ENCODE data around the gene KDM6B.
A peak's percentile ranks its signal among the peaks of the same experiment; 100 is the strongest.

KDM6B gene

DNA sequence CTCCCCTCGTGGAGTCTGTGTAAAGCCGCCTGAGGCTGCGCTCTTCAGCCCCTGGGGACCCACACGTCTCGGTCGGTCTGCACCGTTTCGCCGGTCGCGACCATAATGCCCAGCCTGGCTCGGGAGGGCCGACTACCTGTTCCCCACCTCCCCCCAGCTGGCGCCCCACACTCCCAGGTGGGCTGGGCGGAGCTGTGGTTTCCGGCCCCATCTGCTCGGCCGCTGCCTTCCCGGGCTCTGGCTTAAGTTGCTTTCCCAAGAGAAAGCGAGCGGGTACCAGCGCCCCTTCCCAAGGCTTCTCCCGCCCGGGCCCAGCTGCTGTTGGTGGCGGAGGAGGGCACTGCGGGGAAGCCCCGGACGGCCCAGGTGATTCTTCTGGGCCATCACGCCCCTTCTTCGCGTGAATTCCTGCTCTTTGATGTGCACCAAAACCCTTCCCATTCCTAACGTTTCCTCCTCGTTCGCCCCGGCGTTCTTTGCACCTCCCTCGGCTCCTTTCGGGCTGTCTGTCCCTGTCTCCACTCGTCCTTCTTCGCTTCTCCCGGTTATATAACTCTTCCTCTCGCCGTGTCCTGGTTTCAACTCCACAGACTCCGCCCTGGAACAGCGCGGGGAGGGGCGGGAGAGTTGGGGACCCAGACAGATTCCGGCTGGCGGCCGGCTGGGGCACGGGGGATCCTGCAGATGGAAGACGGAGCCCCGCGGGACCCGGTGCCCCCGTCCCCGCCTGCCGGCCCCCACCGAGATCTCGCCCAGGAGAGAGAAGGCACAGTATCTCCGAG, 2.0 kb downstream of the KDM6B start (continued):
- TF ChIP-seq, protein P1, sequence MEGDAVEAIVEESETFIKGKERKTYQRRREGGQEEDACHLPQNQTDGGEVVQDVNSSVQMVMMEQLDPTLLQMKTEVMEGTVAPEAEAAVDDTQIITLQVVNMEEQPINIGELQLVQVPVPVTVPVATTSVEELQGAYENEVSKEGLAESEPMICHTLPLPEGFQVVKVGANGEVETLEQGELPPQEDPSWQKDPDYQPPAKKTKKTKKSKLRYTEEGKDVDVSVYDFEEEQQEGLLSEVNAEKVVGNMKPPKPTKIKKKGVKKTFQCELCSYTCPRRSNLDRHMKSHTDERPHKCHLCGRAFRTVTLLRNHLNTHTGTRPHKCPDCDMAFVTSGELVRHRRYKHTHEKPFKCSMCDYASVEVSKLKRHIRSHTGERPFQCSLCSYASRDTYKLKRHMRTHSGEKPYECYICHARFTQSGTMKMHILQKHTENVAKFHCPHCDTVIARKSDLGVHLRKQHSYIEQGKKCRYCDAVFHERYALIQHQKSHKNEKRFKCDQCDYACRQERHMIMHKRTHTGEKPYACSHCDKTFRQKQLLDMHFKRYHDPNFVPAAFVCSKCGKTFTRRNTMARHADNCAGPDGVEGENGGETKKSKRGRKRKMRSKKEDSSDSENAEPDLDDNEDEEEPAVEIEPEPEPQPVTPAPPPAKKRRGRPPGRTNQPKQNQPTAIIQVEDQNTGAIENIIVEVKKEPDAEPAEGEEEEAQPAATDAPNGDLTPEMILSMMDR (tag by site-specific recombination; IDR thresholded peaks at IDR 0.05): peak; percentile 61
- TF ChIP-seq ZNF391 (tag by site-specific recombination; IDR thresholded peaks at IDR 0.05; ENCODE audit: borderline replicate concordance, low read depth) (0 out of 2 replicates have a peak, but pooled peaks have one; percentile 67), ZNF76 (tag by site-specific recombination; IDR thresholded peaks at IDR 0.05; ENCODE audit: borderline replicate concordance, low read depth) (peak; percentile 61; the same call in 1 of the 2 replicates), RBAK (tag by site-specific recombination; IDR thresholded peaks at IDR 0.05) (no peak), ZNF366 (tag by site-specific recombination; conservative IDR thresholded peaks at IDR 0.05) (peak; percentile 62), ZNF133 (tag by site-specific recombination; IDR thresholded peaks at IDR 0.05) (no peak), ZEB2 (tag by site-specific recombination; IDR thresholded peaks at IDR 0.05) (peak; percentile 79), ZNF202 (tag by site-specific recombination; IDR thresholded peaks at IDR 0.05; ENCODE audit: borderline replicate concordance) (no peak), GLIS1 (tag by site-specific recombination; IDR thresholded peaks at IDR 0.05) (peak; percentile 63), ZNF510 (tag by site-specific recombination; IDR thresholded peaks at IDR 0.05; ENCODE audit: insufficient replicate concordance) (no peak), ZNF292 (tag by site-specific recombination; IDR thresholded peaks at IDR 0.05; ENCODE audit: borderline replicate concordance, low read depth) (no peak), SCRT1 (tag by site-specific recombination; IDR thresholded peaks at IDR 0.05; ENCODE audit: borderline replicate concordance) (peak; percentile 62), ZNF324 (tag by site-specific recombination; IDR thresholded peaks at IDR 0.05) (peak; percentile 75; the same call in 1 of the 2 replicates), ZNF768 (tag by site-specific recombination; IDR thresholded peaks at IDR 0.05) (no peak)
- TF ChIP-seq, protein P2, sequence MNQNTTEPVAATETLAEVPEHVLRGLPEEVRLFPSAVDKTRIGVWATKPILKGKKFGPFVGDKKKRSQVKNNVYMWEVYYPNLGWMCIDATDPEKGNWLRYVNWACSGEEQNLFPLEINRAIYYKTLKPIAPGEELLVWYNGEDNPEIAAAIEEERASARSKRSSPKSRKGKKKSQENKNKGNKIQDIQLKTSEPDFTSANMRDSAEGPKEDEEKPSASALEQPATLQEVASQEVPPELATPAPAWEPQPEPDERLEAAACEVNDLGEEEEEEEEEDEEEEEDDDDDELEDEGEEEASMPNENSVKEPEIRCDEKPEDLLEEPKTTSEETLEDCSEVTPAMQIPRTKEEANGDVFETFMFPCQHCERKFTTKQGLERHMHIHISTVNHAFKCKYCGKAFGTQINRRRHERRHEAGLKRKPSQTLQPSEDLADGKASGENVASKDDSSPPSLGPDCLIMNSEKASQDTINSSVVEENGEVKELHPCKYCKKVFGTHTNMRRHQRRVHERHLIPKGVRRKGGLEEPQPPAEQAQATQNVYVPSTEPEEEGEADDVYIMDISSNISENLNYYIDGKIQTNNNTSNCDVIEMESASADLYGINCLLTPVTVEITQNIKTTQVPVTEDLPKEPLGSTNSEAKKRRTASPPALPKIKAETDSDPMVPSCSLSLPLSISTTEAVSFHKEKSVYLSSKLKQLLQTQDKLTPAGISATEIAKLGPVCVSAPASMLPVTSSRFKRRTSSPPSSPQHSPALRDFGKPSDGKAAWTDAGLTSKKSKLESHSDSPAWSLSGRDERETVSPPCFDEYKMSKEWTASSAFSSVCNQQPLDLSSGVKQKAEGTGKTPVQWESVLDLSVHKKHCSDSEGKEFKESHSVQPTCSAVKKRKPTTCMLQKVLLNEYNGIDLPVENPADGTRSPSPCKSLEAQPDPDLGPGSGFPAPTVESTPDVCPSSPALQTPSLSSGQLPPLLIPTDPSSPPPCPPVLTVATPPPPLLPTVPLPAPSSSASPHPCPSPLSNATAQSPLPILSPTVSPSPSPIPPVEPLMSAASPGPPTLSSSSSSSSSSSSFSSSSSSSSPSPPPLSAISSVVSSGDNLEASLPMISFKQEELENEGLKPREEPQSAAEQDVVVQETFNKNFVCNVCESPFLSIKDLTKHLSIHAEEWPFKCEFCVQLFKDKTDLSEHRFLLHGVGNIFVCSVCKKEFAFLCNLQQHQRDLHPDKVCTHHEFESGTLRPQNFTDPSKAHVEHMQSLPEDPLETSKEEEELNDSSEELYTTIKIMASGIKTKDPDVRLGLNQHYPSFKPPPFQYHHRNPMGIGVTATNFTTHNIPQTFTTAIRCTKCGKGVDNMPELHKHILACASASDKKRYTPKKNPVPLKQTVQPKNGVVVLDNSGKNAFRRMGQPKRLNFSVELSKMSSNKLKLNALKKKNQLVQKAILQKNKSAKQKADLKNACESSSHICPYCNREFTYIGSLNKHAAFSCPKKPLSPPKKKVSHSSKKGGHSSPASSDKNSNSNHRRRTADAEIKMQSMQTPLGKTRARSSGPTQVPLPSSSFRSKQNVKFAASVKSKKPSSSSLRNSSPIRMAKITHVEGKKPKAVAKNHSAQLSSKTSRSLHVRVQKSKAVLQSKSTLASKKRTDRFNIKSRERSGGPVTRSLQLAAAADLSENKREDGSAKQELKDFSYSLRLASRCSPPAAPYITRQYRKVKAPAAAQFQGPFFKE (tag by site-specific recombination; IDR thresholded peaks at IDR 0.05; ENCODE audit: borderline replicate concordance): no peak
- TF ChIP-seq, protein P3, sequence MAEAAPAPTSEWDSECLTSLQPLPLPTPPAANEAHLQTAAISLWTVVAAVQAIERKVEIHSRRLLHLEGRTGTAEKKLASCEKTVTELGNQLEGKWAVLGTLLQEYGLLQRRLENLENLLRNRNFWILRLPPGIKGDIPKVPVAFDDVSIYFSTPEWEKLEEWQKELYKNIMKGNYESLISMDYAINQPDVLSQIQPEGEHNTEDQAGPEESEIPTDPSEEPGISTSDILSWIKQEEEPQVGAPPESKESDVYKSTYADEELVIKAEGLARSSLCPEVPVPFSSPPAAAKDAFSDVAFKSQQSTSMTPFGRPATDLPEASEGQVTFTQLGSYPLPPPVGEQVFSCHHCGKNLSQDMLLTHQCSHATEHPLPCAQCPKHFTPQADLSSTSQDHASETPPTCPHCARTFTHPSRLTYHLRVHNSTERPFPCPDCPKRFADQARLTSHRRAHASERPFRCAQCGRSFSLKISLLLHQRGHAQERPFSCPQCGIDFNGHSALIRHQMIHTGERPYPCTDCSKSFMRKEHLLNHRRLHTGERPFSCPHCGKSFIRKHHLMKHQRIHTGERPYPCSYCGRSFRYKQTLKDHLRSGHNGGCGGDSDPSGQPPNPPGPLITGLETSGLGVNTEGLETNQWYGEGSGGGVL (tag by site-specific recombination; IDR thresholded peaks at IDR 0.05): no peak
- TF ChIP-seq, protein P4, sequence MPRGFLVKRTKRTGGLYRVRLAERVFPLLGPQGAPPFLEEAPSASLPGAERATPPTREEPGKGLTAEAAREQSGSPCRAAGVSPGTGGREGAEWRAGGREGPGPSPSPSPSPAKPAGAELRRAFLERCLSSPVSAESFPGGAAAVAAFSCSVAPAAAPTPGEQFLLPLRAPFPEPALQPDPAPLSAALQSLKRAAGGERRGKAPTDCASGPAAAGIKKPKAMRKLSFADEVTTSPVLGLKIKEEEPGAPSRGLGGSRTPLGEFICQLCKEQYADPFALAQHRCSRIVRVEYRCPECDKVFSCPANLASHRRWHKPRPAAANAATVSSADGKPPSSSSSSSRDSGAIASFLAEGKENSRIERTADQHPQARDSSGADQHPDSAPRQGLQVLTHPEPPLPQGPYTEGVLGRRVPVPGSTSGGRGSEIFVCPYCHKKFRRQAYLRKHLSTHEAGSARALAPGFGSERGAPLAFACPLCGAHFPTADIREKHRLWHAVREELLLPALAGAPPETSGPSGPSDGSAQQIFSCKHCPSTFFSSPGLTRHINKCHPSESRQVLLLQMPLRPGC (tag by site-specific recombination; IDR thresholded peaks at IDR 0.05): no peak; the same call in 1 of the 2 replicates
- TF ChIP-seq, protein P5, sequence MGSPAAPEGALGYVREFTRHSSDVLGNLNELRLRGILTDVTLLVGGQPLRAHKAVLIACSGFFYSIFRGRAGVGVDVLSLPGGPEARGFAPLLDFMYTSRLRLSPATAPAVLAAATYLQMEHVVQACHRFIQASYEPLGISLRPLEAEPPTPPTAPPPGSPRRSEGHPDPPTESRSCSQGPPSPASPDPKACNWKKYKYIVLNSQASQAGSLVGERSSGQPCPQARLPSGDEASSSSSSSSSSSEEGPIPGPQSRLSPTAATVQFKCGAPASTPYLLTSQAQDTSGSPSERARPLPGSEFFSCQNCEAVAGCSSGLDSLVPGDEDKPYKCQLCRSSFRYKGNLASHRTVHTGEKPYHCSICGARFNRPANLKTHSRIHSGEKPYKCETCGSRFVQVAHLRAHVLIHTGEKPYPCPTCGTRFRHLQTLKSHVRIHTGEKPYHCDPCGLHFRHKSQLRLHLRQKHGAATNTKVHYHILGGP (tag by site-specific recombination; IDR thresholded peaks at IDR 0.05): no peak
- TF ChIP-seq, protein P6, sequence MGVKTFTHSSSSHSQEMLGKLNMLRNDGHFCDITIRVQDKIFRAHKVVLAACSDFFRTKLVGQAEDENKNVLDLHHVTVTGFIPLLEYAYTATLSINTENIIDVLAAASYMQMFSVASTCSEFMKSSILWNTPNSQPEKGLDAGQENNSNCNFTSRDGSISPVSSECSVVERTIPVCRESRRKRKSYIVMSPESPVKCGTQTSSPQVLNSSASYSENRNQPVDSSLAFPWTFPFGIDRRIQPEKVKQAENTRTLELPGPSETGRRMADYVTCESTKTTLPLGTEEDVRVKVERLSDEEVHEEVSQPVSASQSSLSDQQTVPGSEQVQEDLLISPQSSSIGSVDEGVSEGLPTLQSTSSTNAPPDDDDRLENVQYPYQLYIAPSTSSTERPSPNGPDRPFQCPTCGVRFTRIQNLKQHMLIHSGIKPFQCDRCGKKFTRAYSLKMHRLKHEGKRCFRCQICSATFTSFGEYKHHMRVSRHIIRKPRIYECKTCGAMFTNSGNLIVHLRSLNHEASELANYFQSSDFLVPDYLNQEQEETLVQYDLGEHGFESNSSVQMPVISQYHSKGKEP (tag by site-specific recombination; IDR thresholded peaks at IDR 0.05): 0 out of 2 replicates have a peak, but pooled peaks have one; percentile 2
- TF ChIP-seq, protein P7, sequence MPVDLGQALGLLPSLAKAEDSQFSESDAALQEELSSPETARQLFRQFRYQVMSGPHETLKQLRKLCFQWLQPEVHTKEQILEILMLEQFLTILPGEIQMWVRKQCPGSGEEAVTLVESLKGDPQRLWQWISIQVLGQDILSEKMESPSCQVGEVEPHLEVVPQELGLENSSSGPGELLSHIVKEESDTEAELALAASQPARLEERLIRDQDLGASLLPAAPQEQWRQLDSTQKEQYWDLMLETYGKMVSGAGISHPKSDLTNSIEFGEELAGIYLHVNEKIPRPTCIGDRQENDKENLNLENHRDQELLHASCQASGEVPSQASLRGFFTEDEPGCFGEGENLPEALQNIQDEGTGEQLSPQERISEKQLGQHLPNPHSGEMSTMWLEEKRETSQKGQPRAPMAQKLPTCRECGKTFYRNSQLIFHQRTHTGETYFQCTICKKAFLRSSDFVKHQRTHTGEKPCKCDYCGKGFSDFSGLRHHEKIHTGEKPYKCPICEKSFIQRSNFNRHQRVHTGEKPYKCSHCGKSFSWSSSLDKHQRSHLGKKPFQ (tag by site-specific recombination; IDR thresholded peaks at IDR 0.05): no peak
